Stimulated activated CD8-positive, alpha-beta memory T cell treated with anti-CD3 and anti-CD28 coated beads, Interleukin-15, amount 100 ng/mL, for 1 hour (primary cell): ENCODE data around the gene GPR132.

Experiments used
- DNase-seq: peaks from one replicate; pipeline ENCODE4 v3.0.0-alpha.2; 2020; ENCODE audit warnings: low read depth

The GPR132 gene

GRCh38 chr14:105020815-105021655 lies 44.2 kb downstream of the GPR132 start, which contains the start of gene CDCA4:
Gene CDCA4, minus strand, starts transcription at chr14:105021083. Its CDS starts 9,154 bp downstream, at chr14:105011929.
- DNase-seq = peak; percentile 91

- peak; percentile 23 for DNase-seq
Measured at GRCh38 chr14:105019861-105020814, 45.1 kb downstream of the GPR132 start.

GRCh38 chr14:105018414-105018813 lies 46.8 kb downstream of the GPR132 start:
- no peak for DNase-seq

GRCh38 chr14:105015905-105016304 lies 49.3 kb downstream of the GPR132 start:
- no peak for DNase-seq

- DNase-seq = no peak
Measured at GRCh38 chr14:105015242-105015641, 50.0 kb downstream of the GPR132 start.

- DNase-seq = no peak
Measured at GRCh38 chr14:105014631-105015030, 50.6 kb downstream of the GPR132 start.

GRCh38 chr14:105014032-105014431 lies 51.2 kb downstream of the GPR132 start:
- DNase-seq = no peak

GRCh38 chr14:105013150-105013785 lies 52.0 kb downstream of the GPR132 start:
- no peak for DNase-seq

- no peak for DNase-seq
Measured at GRCh38 chr14:105012171-105012985, 52.9 kb downstream of the GPR132 start.

- DNase-seq = no peak
Measured at GRCh38 chr14:105011312-105011990, 53.8 kb downstream of the GPR132 start.

GRCh38 chr14:105010891-105011291 lies 54.3 kb downstream of the GPR132 start:
- no peak for DNase-seq

- no peak for DNase-seq
Measured at GRCh38 chr14:105010106-105010505, 55.1 kb downstream of the GPR132 start.

- no peak for DNase-seq
Measured at GRCh38 chr14:105007593-105008264, 57.5 kb downstream of the GPR132 start.

- no peak for DNase-seq
Measured at GRCh38 chr14:105006831-105007592, 58.2 kb downstream of the GPR132 start.

- no peak for DNase-seq
Measured at GRCh38 chr14:105005929-105006830, 59.0 kb downstream of the GPR132 start.

GRCh38 chr14:105005329-105005928 lies 59.8 kb downstream of the GPR132 start:
- DNase-seq = no peak
